Stomach (tissue), 4 donors: ENCODE data around the gene CEACAM4.

Experiments
- POLR2A ChIP-seq, 4 donors: fragments of 450-650 bp; IDR thresholded peaks; one replicate each; pipeline ENCODE4 v1.6.1; 2016; ENCODE audit warnings: antibody characterized with exemption in 4 of 4, control low read depth in 2 of 4, mild to moderate bottlenecking in 1 of 4, moderate library complexity in 1 of 4
- TF ChIP-seq, protein P1 (sequence below), 7 experiments: fragments of 450-650 bp in 4 of 7; fragments of 200-600 bp in 3 of 7; sonication (generic) in 3 of 7; IDR thresholded peaks; one replicate each; pipeline ENCODE4 v1.5.1; 2016 to 2019; ENCODE audit warnings: antibody characterized with exemption in 7 of 7, control low read depth in 2 of 7, mild to moderate bottlenecking in 1 of 7

DNA sequence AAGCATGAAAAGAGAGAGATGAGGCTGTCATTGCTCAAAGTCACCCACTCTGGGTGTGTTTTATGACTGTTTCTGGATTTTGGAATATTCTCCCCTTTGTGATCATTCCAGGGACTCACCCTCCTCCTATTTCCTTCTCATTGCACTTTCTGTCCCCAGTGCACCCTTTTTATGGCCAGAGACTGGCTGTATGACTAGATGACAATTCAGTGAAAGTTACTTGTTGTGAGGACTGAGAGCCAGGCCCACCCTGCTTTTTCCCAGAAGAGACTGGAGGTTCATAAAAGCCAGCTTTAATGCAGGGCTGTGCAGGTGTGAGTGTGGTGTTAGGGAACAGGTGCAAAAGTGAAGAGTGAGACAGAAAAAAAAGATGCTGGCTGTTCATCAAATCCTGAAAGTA, 43.9 kb upstream of the CEACAM4 start:
- TF ChIP-seq POLR2A (IDR thresholded peaks at IDR 0.05), result no peak
- TF ChIP-seq, protein P1, sequence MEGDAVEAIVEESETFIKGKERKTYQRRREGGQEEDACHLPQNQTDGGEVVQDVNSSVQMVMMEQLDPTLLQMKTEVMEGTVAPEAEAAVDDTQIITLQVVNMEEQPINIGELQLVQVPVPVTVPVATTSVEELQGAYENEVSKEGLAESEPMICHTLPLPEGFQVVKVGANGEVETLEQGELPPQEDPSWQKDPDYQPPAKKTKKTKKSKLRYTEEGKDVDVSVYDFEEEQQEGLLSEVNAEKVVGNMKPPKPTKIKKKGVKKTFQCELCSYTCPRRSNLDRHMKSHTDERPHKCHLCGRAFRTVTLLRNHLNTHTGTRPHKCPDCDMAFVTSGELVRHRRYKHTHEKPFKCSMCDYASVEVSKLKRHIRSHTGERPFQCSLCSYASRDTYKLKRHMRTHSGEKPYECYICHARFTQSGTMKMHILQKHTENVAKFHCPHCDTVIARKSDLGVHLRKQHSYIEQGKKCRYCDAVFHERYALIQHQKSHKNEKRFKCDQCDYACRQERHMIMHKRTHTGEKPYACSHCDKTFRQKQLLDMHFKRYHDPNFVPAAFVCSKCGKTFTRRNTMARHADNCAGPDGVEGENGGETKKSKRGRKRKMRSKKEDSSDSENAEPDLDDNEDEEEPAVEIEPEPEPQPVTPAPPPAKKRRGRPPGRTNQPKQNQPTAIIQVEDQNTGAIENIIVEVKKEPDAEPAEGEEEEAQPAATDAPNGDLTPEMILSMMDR (IDR thresholded peaks at IDR 0.05), result no peak
